GM23338 (cell line): ENCODE results near the gene RAC3. TPM values are rescaled to one million over a fixed set of nuclear protein-coding genes. Genes with fewer than 3 reads are reported as not detected.
A peak's percentile ranks its signal among the peaks of the same experiment; 100 is the strongest.

Experiments used
- ATAC-seq: fragments of 200-7000 bp; cut with Tn5 transposase; 3 replicates; pipeline ENCODE4 v1.9.1; 2020
- DNase-seq: peaks from one replicate; pipeline ENCODE4 v3.0.0-alpha.2; 2015; ENCODE audit warnings: low spot score
- H2AFZ ChIP-seq: fragments of 200-600 bp; sonication (generic); 2 replicates; pipeline ENCODE4 v1.8.0; 2016; ENCODE audit warnings: antibody characterized with exemption, mild to moderate bottlenecking, moderate library complexity
- H3F3A ChIP-seq: fragments of 200-600 bp; sonication (generic); replicated peaks from 2 replicates; pipeline ENCODE4 v1.8.0; 2017; ENCODE audit warnings: antibody characterized with exemption, mixed run types, low read depth
- H3K27ac ChIP-seq: fragments of 200-600 bp; sonication (generic); 2 replicates; pipeline ENCODE4 v1.6.1; 2016; ENCODE audit warnings: low read depth
- H3K27me3 ChIP-seq: fragments of 200-600 bp; sonication (generic); 2 replicates; pipeline ENCODE4 v1.8.0; 2016; ENCODE audit warnings: mild to moderate bottlenecking, mixed run types, moderate library complexity; ENCODE audit not compliant: insufficient read depth
- H3K36me3 ChIP-seq: fragments of 200-600 bp; sonication (generic); 2 replicates; pipeline ENCODE4 v1.8.0; 2016; ENCODE audit warnings: mild to moderate bottlenecking; ENCODE audit not compliant: insufficient read depth
- H3K4me1 ChIP-seq: fragments of 200-600 bp; sonication (generic); 2 replicates; pipeline ENCODE4 v1.8.0; 2016; ENCODE audit warnings: mild to moderate bottlenecking, moderate library complexity; ENCODE audit not compliant: insufficient read depth
- H3K4me2 ChIP-seq: fragments of 200-600 bp; sonication (generic); 2 replicates; pipeline ENCODE4 v1.7.1; 2017; ENCODE audit warnings: mixed run types
- H3K4me3 ChIP-seq: fragments of 200-600 bp; sonication (generic); 2 replicates; pipeline ENCODE4 v1.6.1; 2016; ENCODE audit warnings: mixed run types
- H3K79me2 ChIP-seq: fragments of 200-600 bp; sonication (generic); replicated peaks from 2 replicates; pipeline ENCODE4 v1.8.0; 2017; ENCODE audit warnings: mild to moderate bottlenecking; ENCODE audit not compliant: insufficient read depth
- H3K9me2 ChIP-seq: fragments of 200-600 bp; sonication (generic); 2 replicates; pipeline ENCODE4 v1.8.0; 2017; ENCODE audit not compliant: insufficient read depth
- H4K20me1 ChIP-seq: fragments of 200-600 bp; sonication (generic); replicated peaks from 2 replicates; pipeline ENCODE4 v1.8.0; 2017; ENCODE audit warnings: mild to moderate bottlenecking; ENCODE audit not compliant: insufficient read depth
- H3K27ac Mint-ChIP-seq: 2 replicates; pipeline ENCODE4 v1.8.0; 2020; ENCODE audit warnings: inconsistent platforms, mild to moderate bottlenecking, moderate library complexity, mixed read lengths
- H3K27me3 Mint-ChIP-seq: 3 replicates; pipeline ENCODE4 v1.8.0; 2022; ENCODE audit warnings: low read depth, mild to moderate bottlenecking, moderate library complexity, mixed read lengths, inconsistent platforms; ENCODE audit not compliant: insufficient read depth, poor library complexity
- H3K36me3 Mint-ChIP-seq: 3 replicates; pipeline ENCODE4 v1.8.0; 2021; ENCODE audit warnings: low read depth, mild to moderate bottlenecking, inconsistent platforms, moderate library complexity, mixed read lengths
- H3K4me1 Mint-ChIP-seq: 3 replicates; pipeline ENCODE4 v1.8.0; 2020; ENCODE audit warnings: mild to moderate bottlenecking, inconsistent platforms, mixed read lengths
- H3K4me3 Mint-ChIP-seq: 3 replicates; pipeline ENCODE4 v1.8.0; 2021; ENCODE audit warnings: moderate library complexity, mild to moderate bottlenecking, inconsistent platforms, mixed read lengths
- H3K9me3 Mint-ChIP-seq: 3 replicates; pipeline ENCODE4 v1.8.0; 2020; ENCODE audit warnings: moderate library complexity, mild to moderate bottlenecking, inconsistent platforms, mixed read lengths
- CTCF ChIP-seq, 2 experiments: fragments of 200-600 bp in 1 of 2; sonication (generic) in 1 of 2; conservative IDR thresholded peaks; 2 replicates each; pipeline versions ENCODE4 v1.5.1 to v1.6.1; 2016 to 2017; ENCODE audit warnings: antibody characterized with exemption in 2 of 2, low read depth in 2 of 2, mild to moderate bottlenecking in 2 of 2, moderate library complexity in 1 of 2
- ETS1 ChIP-seq: IDR thresholded peaks from 2 replicates; pipeline ENCODE4 v1.6.1; 2016; ENCODE audit warnings: antibody characterized with exemption
- JUNB ChIP-seq: IDR thresholded peaks from one replicate; pipeline ENCODE4 v1.6.1; 2016; ENCODE audit warnings: antibody characterized with exemption; ENCODE audit not compliant: unreplicated experiment
- ZNF331 ChIP-seq: fragments of 250-450 bp; sonication (Bioruptor Pico); IDR thresholded peaks from 2 replicates; pipeline ENCODE4 v1.5.0; 2020; ENCODE audit warnings: low read depth, mild to moderate bottlenecking, moderate library complexity
- polyA plus RNA-seq: library from polyadenylated mRNA; unstranded; fragments of >200 nt; fragmentation: Nextera tagmentation; extraction: Ambion mirVana; gene quantifications from 2 replicates; pipeline ENCODE4 v1.2.1, GENCODE V29; 2016
- total RNA-seq: library from RNA; depleted of rRNA; stranded (reverse); fragments of >200 nt; shearing (Covaris generic); gene quantifications from 2 replicates; pipeline ENCODE4 v1.2.3, GENCODE V29; 2014
- TF ChIP-seq, protein P1 (sequence below): IDR thresholded peaks from one replicate; pipeline ENCODE4 v1.6.1; 2018; ENCODE audit warnings: antibody characterized with exemption; ENCODE audit not compliant: unreplicated experiment

The RAC3 gene
- total and polyA plus RNA-seq, 2 experiments from 2014 or later: 31.5 to 293 TPM

GRCh38 chr17:82050152-82050760 lies 18.8 kb downstream of the RAC3 start (continued):
- TF ChIP-seq CTCF (conservative IDR thresholded peaks at IDR 0.05; ENCODE audit: low read depth in 2 of 2): no peak
- TF ChIP-seq, protein P1, sequence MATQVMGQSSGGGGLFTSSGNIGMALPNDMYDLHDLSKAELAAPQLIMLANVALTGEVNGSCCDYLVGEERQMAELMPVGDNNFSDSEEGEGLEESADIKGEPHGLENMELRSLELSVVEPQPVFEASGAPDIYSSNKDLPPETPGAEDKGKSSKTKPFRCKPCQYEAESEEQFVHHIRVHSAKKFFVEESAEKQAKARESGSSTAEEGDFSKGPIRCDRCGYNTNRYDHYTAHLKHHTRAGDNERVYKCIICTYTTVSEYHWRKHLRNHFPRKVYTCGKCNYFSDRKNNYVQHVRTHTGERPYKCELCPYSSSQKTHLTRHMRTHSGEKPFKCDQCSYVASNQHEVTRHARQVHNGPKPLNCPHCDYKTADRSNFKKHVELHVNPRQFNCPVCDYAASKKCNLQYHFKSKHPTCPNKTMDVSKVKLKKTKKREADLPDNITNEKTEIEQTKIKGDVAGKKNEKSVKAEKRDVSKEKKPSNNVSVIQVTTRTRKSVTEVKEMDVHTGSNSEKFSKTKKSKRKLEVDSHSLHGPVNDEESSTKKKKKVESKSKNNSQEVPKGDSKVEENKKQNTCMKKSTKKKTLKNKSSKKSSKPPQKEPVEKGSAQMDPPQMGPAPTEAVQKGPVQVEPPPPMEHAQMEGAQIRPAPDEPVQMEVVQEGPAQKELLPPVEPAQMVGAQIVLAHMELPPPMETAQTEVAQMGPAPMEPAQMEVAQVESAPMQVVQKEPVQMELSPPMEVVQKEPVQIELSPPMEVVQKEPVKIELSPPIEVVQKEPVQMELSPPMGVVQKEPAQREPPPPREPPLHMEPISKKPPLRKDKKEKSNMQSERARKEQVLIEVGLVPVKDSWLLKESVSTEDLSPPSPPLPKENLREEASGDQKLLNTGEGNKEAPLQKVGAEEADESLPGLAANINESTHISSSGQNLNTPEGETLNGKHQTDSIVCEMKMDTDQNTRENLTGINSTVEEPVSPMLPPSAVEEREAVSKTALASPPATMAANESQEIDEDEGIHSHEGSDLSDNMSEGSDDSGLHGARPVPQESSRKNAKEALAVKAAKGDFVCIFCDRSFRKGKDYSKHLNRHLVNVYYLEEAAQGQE: no peak

DNA sequence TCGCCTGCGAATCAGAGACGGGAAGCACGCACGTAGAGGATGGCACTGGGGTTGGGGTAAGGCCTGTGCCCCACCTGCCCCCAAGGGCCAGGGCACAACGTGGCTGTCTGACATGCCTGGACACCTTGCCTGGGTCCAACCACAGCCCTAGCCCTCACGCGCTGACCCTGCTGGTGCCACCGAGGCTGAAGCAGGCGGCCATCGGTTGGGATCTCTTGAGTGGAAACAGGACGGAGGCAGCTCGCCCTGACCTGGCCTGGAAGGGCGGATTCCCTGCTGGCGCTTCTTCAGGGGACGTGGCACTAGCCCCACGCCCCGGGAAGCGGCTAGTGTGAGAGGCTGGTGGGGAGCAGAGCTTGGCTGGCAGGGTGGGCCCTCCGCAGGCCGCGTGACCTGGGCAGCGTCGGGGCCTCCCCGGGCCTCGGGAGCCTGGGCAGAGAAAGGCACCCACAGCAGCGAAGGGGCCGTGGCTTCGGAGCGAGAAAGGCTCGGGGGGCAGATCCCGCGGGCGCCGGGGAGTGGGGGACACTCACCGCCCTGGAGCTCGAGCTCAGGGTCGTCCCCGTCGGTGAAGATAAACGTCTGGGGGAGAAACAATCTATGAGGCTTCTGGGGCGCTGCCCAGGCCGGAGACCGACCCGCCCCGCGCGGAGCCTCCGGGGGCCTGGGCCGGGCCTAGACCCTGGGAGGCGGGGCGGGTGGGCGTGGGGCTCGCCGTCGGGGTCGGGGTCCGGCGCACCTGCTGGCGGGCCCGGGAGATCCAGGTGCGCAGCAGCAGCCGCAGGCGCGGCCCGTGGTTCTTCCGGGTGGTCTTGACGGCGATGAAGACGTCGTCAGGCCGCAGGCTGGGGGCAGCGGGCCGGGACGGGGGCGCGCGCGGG lies 19.5 kb downstream of the RAC3 start:
- Histone ChIP-seq H3K4me2 (peak overlapping the region; percentile 89), H3K36me3 (peaks cover under 1% of the 10 kb centered on the region; the same call in 1 of the 2 replicates), H2AFZ (no peak overlapping the region), H4K20me1 (peaks cover 8% of the 10 kb centered on the region; the same call in 1 of the 2 replicates), H3K27me3 (no peaks in the 10 kb centered on the region), H3K79me2 (peaks cover 9% of the 10 kb centered on the region; the same call in 1 of the 2 replicates), H3K9me2 (no peaks in the 10 kb centered on the region), H3K4me1 (no peaks in the 10 kb centered on the region), H3K4me3 (peak overlapping the region; percentile 74), H3F3A (0 out of 2 replicates have a peak, but pooled peaks cover 6% of the 10 kb centered on the region), H3K27ac (no peak overlapping the region)
- Mint-ChIP-seq H3K27me3 (peaks cover 13% of the 10 kb centered on the region), H3K4me3 (peak overlapping the region; percentile 86), H3K4me1 (no peaks in the 10 kb centered on the region; the same call in 2 of the 3 replicates), H3K36me3 (peaks cover 18% of the 10 kb centered on the region), H3K9me3 (no peaks in the 10 kb centered on the region), H3K27ac (no peak overlapping the region)
- DNase-seq: no peak
- ATAC-seq: peak; percentile 41
- TF ChIP-seq JUNB: no peak
- no peak for TF ChIP-seq ETS1
- TF ChIP-seq ZNF331 (CRISPR knock-in tag): no peak
